Neural progenitor cell (in vitro differentiated cells): ENCODE data around the gene OAF. TPM values are rescaled to one million over a fixed set of nuclear protein-coding genes. Genes with fewer than 3 reads are reported as not detected.
A peak's percentile ranks its signal among the peaks of the same experiment; 100 is the strongest.

Source experiments
- DNase-seq: peaks from one replicate; pipeline ENCODE4 v3.0.0-alpha.2; 2016; ENCODE audit warnings: low spot score
- H2AFZ ChIP-seq: fragments of 200-600 bp; sonication (generic); replicated peaks from 2 replicates; pipeline ENCODE4 v1.6.1; 2016; ENCODE audit warnings: antibody characterized with exemption
- H3F3A ChIP-seq: fragments of 200-600 bp; sonication (generic); 2 replicates; pipeline ENCODE4 v1.6.1; 2016; ENCODE audit warnings: antibody characterized with exemption, low read depth
- H3K27ac ChIP-seq: fragments of 200-600 bp; sonication (generic); 2 replicates; pipeline ENCODE4 v1.5.1; 2016; ENCODE audit warnings: mild to moderate bottlenecking
- H3K27me3 ChIP-seq: fragments of 200-600 bp; sonication (generic); 2 replicates; pipeline ENCODE4 v1.6.1; 2016; ENCODE audit warnings: mild to moderate bottlenecking, moderate library complexity
- H3K36me3 ChIP-seq: fragments of 200-600 bp; sonication (generic); 2 replicates; pipeline ENCODE4 v1.5.1; 2016
- H3K4me1 ChIP-seq: fragments of 200-600 bp; sonication (generic); 2 replicates; pipeline ENCODE4 v1.6.1; 2016; ENCODE audit warnings: mixed run types
- H3K4me2 ChIP-seq: fragments of 200-600 bp; sonication (generic); 2 replicates; pipeline ENCODE4 v1.6.1; 2016
- H3K4me3 ChIP-seq: fragments of 200-600 bp; sonication (generic); 2 replicates; pipeline ENCODE4 v1.5.1; 2016
- H3K79me2 ChIP-seq: fragments of 200-600 bp; sonication (generic); 2 replicates; pipeline ENCODE4 v1.6.1; 2016; ENCODE audit warnings: low read depth
- H3K9ac ChIP-seq: fragments of 200-600 bp; sonication (generic); 2 replicates; pipeline ENCODE4 v1.6.1; 2016
- H3K9me3 ChIP-seq: fragments of 200-600 bp; sonication (generic); 2 replicates; pipeline ENCODE4 v1.5.1; 2016; ENCODE audit warnings: low read depth
- H4K20me1 ChIP-seq: fragments of 200-600 bp; sonication (generic); 2 replicates; pipeline ENCODE4 v1.6.1; 2016; ENCODE audit warnings: low read depth
- H3K27ac Mint-ChIP-seq: 3 replicates; pipeline ENCODE4 v1.8.0; 2021; ENCODE audit warnings: mixed read lengths
- H3K27me3 Mint-ChIP-seq: 2 replicates; pipeline ENCODE4 v1.8.0; 2022; ENCODE audit warnings: low read depth, mild to moderate bottlenecking, inconsistent platforms, moderate library complexity, mixed read lengths; ENCODE audit not compliant: insufficient read depth
- H3K36me3 Mint-ChIP-seq: 3 replicates; pipeline ENCODE4 v1.8.0; 2021; ENCODE audit warnings: mixed read lengths
- H3K4me1 Mint-ChIP-seq: 3 replicates; pipeline ENCODE4 v1.8.0; 2021; ENCODE audit warnings: mixed read lengths
- H3K4me3 Mint-ChIP-seq: 3 replicates; pipeline ENCODE4 v1.8.0; 2021; ENCODE audit warnings: mild to moderate bottlenecking, moderate library complexity, mixed read lengths
- H3K9me3 Mint-ChIP-seq: 3 replicates; pipeline ENCODE4 v1.8.0; 2020; ENCODE audit warnings: mixed read lengths
- CTCF ChIP-seq: fragments of 200-600 bp; sonication (generic); IDR thresholded peaks from 2 replicates; pipeline ENCODE4 v1.5.1; 2017; ENCODE audit warnings: antibody characterized with exemption, mild to moderate bottlenecking
- EZH2 ChIP-seq: fragments of 200-600 bp; sonication (generic); IDR thresholded peaks from 2 replicates; pipeline ENCODE4 v1.6.1; 2017; ENCODE audit warnings: antibody characterized with exemption, mild to moderate bottlenecking, moderate library complexity
- EZH2phosphoT487 ChIP-seq: fragments of 200-600 bp; sonication (generic); IDR thresholded peaks from 2 replicates; pipeline ENCODE4 v1.6.1; 2017; ENCODE audit warnings: antibody characterized with exemption
- total RNA-seq: library from RNA; depleted of rRNA; stranded (reverse); fragments of >200 nt; gene quantifications from 2 replicates; pipeline ENCODE4 v1.2.3, GENCODE V29; 2015; ENCODE audit warnings: low replicate concordance

The OAF gene
- total RNA-seq, 1 donor from 2014 or later, result 0.47 TPM

GRCh38 chr11:120180551-120181232 is 30.1 kb upstream of the OAF start:
- peaks cover 66% of the 10 kb centered on the region for H3K27me3 ChIP-seq
- peaks cover 43% of the 10 kb centered on the region for H3K4me1 ChIP-seq
- no peaks in the 10 kb centered on the region for H3K79me2 ChIP-seq
- peaks cover 3% of the 10 kb centered on the region for H3K9me3 Mint-ChIP-seq
- H3K36me3 ChIP-seq, result no peaks in the 10 kb centered on the region
- H3K36me3 Mint-ChIP-seq, result no peaks in the 10 kb centered on the region
- H3K27ac ChIP-seq, result no peak overlapping the region
- peak overlapping the region; percentile 65 for H3K4me2 ChIP-seq
- peak overlapping the region; percentile 97 for H3K27ac Mint-ChIP-seq
- no peaks in the 10 kb centered on the region for H3K9me3 ChIP-seq
- TF ChIP-seq EZH2phosphoT487 (no peak), CTCF (peak; percentile 43), EZH2 (no peak)
- peak; percentile 86 for DNase-seq
- H2AFZ ChIP-seq, result no peak overlapping the region
- peaks cover 19% of the 10 kb centered on the region for H3K27me3 Mint-ChIP-seq
- peaks cover 10% of the 10 kb centered on the region for H4K20me1 ChIP-seq
- no peak overlapping the region for H3K4me3 ChIP-seq
- H3F3A ChIP-seq, result peaks cover 14% of the 10 kb centered on the region
- no peak overlapping the region for H3K9ac ChIP-seq
- H3K4me3 Mint-ChIP-seq, result peak overlapping the region; percentile 21
- peaks cover 83% of the 10 kb centered on the region for H3K4me1 Mint-ChIP-seq

GRCh38 chr11:120181376-120181975 is 29.4 kb upstream of the OAF start:
- Mint-ChIP-seq H3K9me3 (no peaks in the 10 kb centered on the region), H3K36me3 (no peaks in the 10 kb centered on the region), H3K27me3 (peaks cover 19% of the 10 kb centered on the region), H3K4me1 (peaks cover 88% of the 10 kb centered on the region), H3K27ac (peak overlapping the region; percentile 93), H3K4me3 (peak overlapping the region; percentile 65)
- peaks cover 10% of the 10 kb centered on the region for H4K20me1 ChIP-seq
- H3K4me2 ChIP-seq, result no peak overlapping the region
- H3K36me3 ChIP-seq, result no peaks in the 10 kb centered on the region
- no peak overlapping the region for H3K4me3 ChIP-seq
- no peaks in the 10 kb centered on the region for H3K79me2 ChIP-seq
- H3K27me3 ChIP-seq, result peaks cover 58% of the 10 kb centered on the region
- no peak for DNase-seq
- H3K27ac ChIP-seq, result no peak overlapping the region
- TF ChIP-seq EZH2 (no peak), EZH2phosphoT487 (no peak), CTCF (no peak)
- no peak overlapping the region for H2AFZ ChIP-seq
- H3F3A ChIP-seq, result peaks cover 14% of the 10 kb centered on the region
- no peak overlapping the region for H3K9ac ChIP-seq
- H3K4me1 ChIP-seq, result peaks cover 51% of the 10 kb centered on the region
- H3K9me3 ChIP-seq, result no peaks in the 10 kb centered on the region

GRCh38 chr11:120182372-120182771 is 28.5 kb upstream of the OAF start:
- Histone ChIP-seq H3K9ac (no peak overlapping the region), H3K9me3 (no peaks in the 10 kb centered on the region), H2AFZ (no peak overlapping the region), H3K27me3 (peaks cover 49% of the 10 kb centered on the region), H3K79me2 (no peaks in the 10 kb centered on the region), H3K27ac (no peak overlapping the region), H3K36me3 (no peaks in the 10 kb centered on the region), H3K4me1 (peaks cover 56% of the 10 kb centered on the region), H3F3A (peaks cover 14% of the 10 kb centered on the region), H4K20me1 (peaks cover 10% of the 10 kb centered on the region), H3K4me2 (peak overlapping the region; percentile 50), H3K4me3 (no peak overlapping the region)
- peak; percentile 54 for DNase-seq
- TF ChIP-seq EZH2phosphoT487 (no peak), CTCF (no peak), EZH2 (no peak)
- peak overlapping the region; percentile 93 for H3K27ac Mint-ChIP-seq
- H3K27me3 Mint-ChIP-seq, result peaks cover 13% of the 10 kb centered on the region
- H3K4me1 Mint-ChIP-seq, result peaks cover 93% of the 10 kb centered on the region
- H3K4me3 Mint-ChIP-seq, result peak overlapping the region; percentile 65
- H3K9me3 Mint-ChIP-seq, result no peaks in the 10 kb centered on the region
- no peaks in the 10 kb centered on the region for H3K36me3 Mint-ChIP-seq
